Activated naive CD4-positive, alpha-beta T cell treated with anti-CD3 and anti-CD28 coated beads, Interleukin-2, amount 10 ng/mL, durations not matched to agents 7 days and 5 days (primary cell): ENCODE results near the gene MCMBP.
A peak's percentile ranks its signal among the peaks of the same experiment; 100 is the strongest.
"Not testable (repeated sequence)": the region's sequence is repeated elsewhere in the genome, so short reads cannot be mapped to it uniquely, and the experiment has no call there.

Experiments
- CTCF ChIA-PET: fragments of 350-600 bp; sonication (Branson Sonifier 250); formaldehyde crosslinking; loops from one replicate; lab custom pipeline; 2021; ENCODE audit warnings: antibody characterized with exemption; lab: Charles Lee
- DNase-seq: peaks from one replicate; pipeline ENCODE4 v3.0.0-alpha.2; 2020
- H3K27ac Mint-ChIP-seq: one replicate; pipeline ENCODE4 v1.8.0; 2021; ENCODE audit warnings: mild to moderate bottlenecking, moderate library complexity, mixed read lengths
- H3K27me3 Mint-ChIP-seq: one replicate; pipeline ENCODE4 v1.8.0; 2021; ENCODE audit warnings: mild to moderate bottlenecking, mixed read lengths
- H3K36me3 Mint-ChIP-seq: one replicate; pipeline ENCODE4 v1.8.0; 2021; ENCODE audit warnings: mixed read lengths
- H3K4me1 Mint-ChIP-seq: one replicate; pipeline ENCODE4 v1.8.0; 2021; ENCODE audit warnings: mixed read lengths
- H3K4me3 Mint-ChIP-seq: one replicate; pipeline ENCODE4 v1.8.0; 2021; ENCODE audit warnings: mild to moderate bottlenecking, moderate library complexity, mixed read lengths
- H3K9me3 Mint-ChIP-seq: one replicate; pipeline ENCODE4 v1.8.0; 2021; ENCODE audit warnings: mixed read lengths

MCMBP gene

GRCh38 chr10:119805702-119806230, 66.9 kb downstream of the MCMBP start:
- H3K4me1 Mint-ChIP-seq = peaks cover 3% of the 10 kb centered on the region
- no peaks in the 10 kb centered on the region for H3K36me3 Mint-ChIP-seq
- CTCF ChIA-PET = interaction anchor here (1.4 kb wide), 1 partner anchor 55 kb away, joined by 3 read pairs; no protein-coding TSS in a partner anchor
- no peak for DNase-seq
- H3K4me3 Mint-ChIP-seq = no peak overlapping the region
- no peak overlapping the region for H3K27ac Mint-ChIP-seq
- H3K9me3 Mint-ChIP-seq = no peaks in the 10 kb centered on the region
- no peaks in the 10 kb centered on the region for H3K27me3 Mint-ChIP-seq

- H3K27ac Mint-ChIP-seq = no peak overlapping the region
- H3K4me3 Mint-ChIP-seq = no peak overlapping the region
- DNase-seq = no peak
- H3K27me3 Mint-ChIP-seq = no peaks in the 10 kb centered on the region
- no peaks in the 10 kb centered on the region for H3K36me3 Mint-ChIP-seq
- CTCF ChIA-PET = interaction anchor here (1.5 to 1.6 kb wide), 2 partner anchors 53 to 116 kb away, joined by 4 to 6 read pairs; no protein-coding TSS in a partner anchor
- H3K9me3 Mint-ChIP-seq = no peaks in the 10 kb centered on the region
- H3K4me1 Mint-ChIP-seq = peaks cover 3% of the 10 kb centered on the region
Measured at GRCh38 chr10:119803264-119803663, 69.4 kb downstream of the MCMBP start.

DNA sequence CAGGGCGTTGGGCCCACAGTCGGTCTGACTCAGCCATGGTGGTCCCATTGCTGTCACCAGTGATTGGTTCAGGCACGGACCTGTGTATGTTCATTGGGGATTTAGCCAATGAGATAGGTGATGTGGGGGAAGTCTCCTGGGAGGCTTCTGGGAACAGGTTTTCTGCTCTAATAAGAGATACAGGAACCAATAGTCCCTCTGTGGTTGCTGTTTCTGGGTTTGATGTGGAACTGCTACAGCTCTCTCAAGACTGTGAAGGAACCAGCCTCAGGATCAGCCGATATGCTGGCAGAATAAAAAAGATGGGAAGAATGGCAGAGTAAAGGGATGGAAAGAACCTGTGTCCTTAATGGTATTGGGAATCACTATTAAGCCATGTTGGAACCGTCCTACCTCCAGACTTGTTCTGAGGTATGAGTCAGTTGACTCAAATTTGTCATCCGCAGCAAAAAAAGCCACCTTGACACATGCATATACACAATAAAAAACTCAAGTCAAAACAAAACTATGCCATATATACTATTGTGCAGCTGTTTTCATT, 70.6 kb downstream of the MCMBP start:
- no peak overlapping the region for H3K4me3 Mint-ChIP-seq
- H3K27ac Mint-ChIP-seq = peak overlapping the region; percentile 58
- H3K9me3 Mint-ChIP-seq = no peaks in the 10 kb centered on the region
- H3K4me1 Mint-ChIP-seq = no peaks in the 10 kb centered on the region
- no peak for DNase-seq
- peaks cover 3% of the 10 kb centered on the region for H3K36me3 Mint-ChIP-seq
- H3K27me3 Mint-ChIP-seq = no peaks in the 10 kb centered on the region
- CTCF ChIA-PET = interaction anchor here (0.7 kb wide), 1 partner anchor 73 kb away, joined by 3 read pairs; no protein-coding TSS in a partner anchor

DNA sequence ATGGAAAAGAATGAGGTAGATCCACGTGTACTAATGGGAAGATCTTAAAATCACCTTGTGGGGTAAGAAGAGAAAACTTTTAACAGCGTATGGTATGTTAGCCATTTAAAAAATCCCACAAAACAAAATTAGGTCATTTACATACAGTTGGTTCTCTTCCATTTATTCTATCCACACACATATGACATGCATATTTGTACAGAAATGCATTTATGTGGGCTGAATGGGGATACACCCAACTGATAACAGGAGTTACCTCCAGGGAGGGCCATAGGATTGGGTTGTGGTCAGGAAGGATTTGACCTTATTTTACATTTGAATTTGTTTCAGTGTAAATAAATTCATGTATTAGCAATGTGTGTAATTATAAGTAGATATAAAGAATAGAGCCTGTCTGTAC, 71.5 kb downstream of the MCMBP start:
- no peak overlapping the region for H3K27ac Mint-ChIP-seq
- no peak for DNase-seq
- no peaks in the 10 kb centered on the region for H3K4me1 Mint-ChIP-seq
- no peak overlapping the region for H3K4me3 Mint-ChIP-seq
- H3K27me3 Mint-ChIP-seq = no peaks in the 10 kb centered on the region
- H3K9me3 Mint-ChIP-seq = no peaks in the 10 kb centered on the region
- peaks cover 3% of the 10 kb centered on the region for H3K36me3 Mint-ChIP-seq
- CTCF ChIA-PET = no interaction called here

DNA sequence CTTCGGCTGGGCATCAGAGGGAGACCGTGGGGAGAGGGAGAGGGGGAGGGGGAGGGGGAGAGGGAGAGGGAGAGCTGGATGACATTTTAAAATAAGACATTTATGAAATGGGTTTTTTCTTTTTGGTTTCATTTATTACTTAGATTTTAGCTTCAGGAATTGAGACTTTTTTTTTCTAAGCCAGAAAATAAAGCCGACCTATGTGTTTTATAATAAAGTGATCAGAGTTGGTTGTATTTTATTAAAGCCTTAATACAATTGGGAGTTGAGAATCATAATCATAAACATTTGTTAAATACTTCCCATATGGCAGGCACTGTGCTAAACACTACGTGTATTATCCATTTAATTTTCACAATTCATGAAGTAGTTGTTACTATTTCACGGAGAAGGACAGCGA, 76.6 kb downstream of the MCMBP start:
- H3K27me3 Mint-ChIP-seq = no peaks in the 10 kb centered on the region
- H3K27ac Mint-ChIP-seq = no peak overlapping the region
- no peaks in the 10 kb centered on the region for H3K4me1 Mint-ChIP-seq
- H3K4me3 Mint-ChIP-seq = no peak overlapping the region
- no peaks in the 10 kb centered on the region for H3K9me3 Mint-ChIP-seq
- no peak for DNase-seq
- CTCF ChIA-PET = interaction anchor here (0.6 kb wide), 1 partner anchor 21 kb away, joined by 3 read pairs; no protein-coding TSS in a partner anchor
- H3K36me3 Mint-ChIP-seq = peaks cover 7% of the 10 kb centered on the region

DNA sequence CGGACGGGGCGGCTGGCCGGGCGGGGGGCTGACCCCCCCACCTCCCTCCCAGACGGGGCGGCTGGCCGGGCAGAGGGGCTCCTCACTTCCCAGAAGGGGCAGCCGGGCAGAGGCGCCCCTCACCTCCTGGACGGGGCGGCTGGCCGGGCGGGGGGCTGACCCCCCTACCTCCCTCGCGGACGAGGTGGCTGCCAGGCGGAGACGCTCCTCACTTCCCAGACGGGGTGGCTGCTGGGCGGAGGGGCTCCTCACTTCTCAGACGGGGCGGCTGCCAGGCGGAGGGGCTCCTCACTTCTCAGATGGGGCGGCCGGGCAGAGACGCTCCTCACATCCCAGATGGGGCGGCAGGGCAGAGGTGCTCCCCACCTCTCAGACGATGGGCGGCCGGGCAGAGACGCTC, 77.5 kb downstream of the MCMBP start:
- H3K36me3 Mint-ChIP-seq, DNase-seq, H3K27ac Mint-ChIP-seq, H3K9me3 Mint-ChIP-seq, H3K4me1 Mint-ChIP-seq, CTCF ChIA-PET, H3K27me3 Mint-ChIP-seq, H3K4me3 Mint-ChIP-seq: not testable (repeated sequence)

GRCh38 chr10:119786117-119786769, 86.4 kb downstream of the MCMBP start:
- no peak overlapping the region for H3K27ac Mint-ChIP-seq
- H3K4me3 Mint-ChIP-seq = no peak overlapping the region
- no peaks in the 10 kb centered on the region for H3K9me3 Mint-ChIP-seq

DNA sequence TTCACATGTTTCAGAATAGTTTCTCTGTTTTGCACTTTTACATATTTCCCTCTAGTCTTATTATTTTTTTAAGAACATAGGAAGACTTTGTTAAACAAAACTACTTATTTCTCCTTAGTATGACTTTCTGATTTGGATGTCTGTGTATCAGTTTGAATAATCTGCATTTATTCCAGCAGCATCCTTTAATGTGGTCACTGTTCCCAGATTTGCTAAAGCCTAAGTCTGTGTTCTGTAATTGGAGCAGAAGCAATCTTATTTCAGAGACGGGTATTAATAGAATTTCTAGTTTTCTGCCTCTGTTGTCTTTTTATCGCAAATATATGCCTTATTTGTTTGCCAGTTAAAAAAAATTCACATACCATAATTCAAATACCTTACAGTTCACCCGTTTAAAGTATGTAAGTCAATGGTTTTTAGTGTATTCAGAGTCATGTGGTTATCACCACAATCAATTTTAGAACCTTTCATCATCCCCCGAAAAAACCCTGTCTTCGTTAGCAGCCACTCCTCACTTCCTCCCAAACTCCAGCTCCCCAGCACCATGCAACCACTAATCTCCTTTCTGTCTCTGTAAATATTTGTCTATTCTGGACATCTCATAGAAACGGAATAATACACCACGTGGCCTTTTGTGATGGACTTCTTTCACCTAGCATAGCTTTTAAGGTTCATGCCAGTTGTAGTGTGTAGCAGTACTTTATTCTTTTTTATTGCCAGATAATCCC, 88.1 kb downstream of the MCMBP start:
- peaks cover 42% of the 10 kb centered on the region for H3K4me1 Mint-ChIP-seq
- no peaks in the 10 kb centered on the region for H3K9me3 Mint-ChIP-seq
- peak overlapping the region; percentile 3 for H3K27ac Mint-ChIP-seq
- no peak overlapping the region for H3K4me3 Mint-ChIP-seq
- CTCF ChIA-PET = interaction anchor here (1.0 kb wide), 2 partner anchors 10 to 34 kb away, joined by 3 read pairs; no protein-coding TSS in a partner anchor
- peak; percentile 26 for DNase-seq
- peaks cover 15% of the 10 kb centered on the region for H3K36me3 Mint-ChIP-seq
- peaks cover 3% of the 10 kb centered on the region for H3K27me3 Mint-ChIP-seq

More at GRCh38 chr10:119786117-119786769, 86.4 kb downstream of the MCMBP start:
- DNase-seq = no peak
- Mint-ChIP-seq H3K27me3 (peaks cover 3% of the 10 kb centered on the region), H3K4me1 (peaks cover 42% of the 10 kb centered on the region), H3K36me3 (peaks cover 13% of the 10 kb centered on the region)
- CTCF ChIA-PET = interaction anchor here (0.6 kb wide), 1 partner anchor 101 kb away, joined by 3 read pairs; no protein-coding TSS in a partner anchor

- Mint-ChIP-seq H3K9me3 (no peaks in the 10 kb centered on the region), H3K4me3 (no peak overlapping the region), H3K4me1 (peaks cover 42% of the 10 kb centered on the region), H3K27ac (no peak overlapping the region), H3K36me3 (peaks cover 15% of the 10 kb centered on the region), H3K27me3 (peaks cover 3% of the 10 kb centered on the region)
- CTCF ChIA-PET = interaction anchor here (1.0 to 1.1 kb wide), 2 partner anchors 9 to 96 kb away, joined by 3 read pairs; no protein-coding TSS in a partner anchor
- DNase-seq = no peak
Measured at GRCh38 chr10:119783665-119784027, 89.0 kb downstream of the MCMBP start.

DNA sequence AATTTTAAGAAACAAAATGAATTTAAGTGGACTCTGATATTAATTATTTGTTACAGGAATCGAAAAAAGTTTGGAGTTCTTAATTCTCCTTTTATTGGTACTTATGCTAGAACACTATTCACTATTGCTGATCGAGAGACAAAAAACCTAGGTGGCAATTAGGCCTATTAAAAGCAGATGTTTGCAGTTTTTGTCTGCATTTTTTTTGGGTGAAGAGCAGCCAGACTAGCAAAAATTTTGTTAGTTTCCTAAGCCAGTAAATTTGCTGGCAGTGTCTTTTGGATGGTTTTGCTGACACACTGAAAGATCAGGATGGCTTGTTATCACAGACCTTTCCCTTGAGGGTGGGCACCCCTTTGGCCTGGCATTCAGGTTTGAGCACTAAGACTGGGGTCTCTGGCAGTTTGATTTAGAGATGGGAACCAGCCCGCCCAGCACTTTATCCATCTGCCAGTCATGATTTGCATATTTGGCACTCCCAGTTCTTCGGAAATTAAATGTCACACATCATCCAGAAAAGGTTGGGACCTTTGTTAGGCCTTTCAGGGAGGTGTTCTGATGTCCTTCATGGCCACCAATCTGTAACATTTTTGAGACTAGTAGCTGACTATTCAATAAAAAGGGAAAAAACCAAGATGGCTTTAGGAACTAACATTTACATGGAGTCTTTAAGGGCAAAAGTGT, 89.5 kb downstream of the MCMBP start:
- CTCF ChIA-PET = interaction anchor here (1.1 kb wide), 2 partner anchors 34 to 96 kb away, joined by 3 read pairs; no protein-coding TSS in a partner anchor
- no peaks in the 10 kb centered on the region for H3K9me3 Mint-ChIP-seq

GRCh38 chr10:119781498-119781897, 91.1 kb downstream of the MCMBP start:
- peaks cover 13% of the 10 kb centered on the region for H3K36me3 Mint-ChIP-seq
- no peaks in the 10 kb centered on the region for H3K9me3 Mint-ChIP-seq
- no peak overlapping the region for H3K27ac Mint-ChIP-seq
- peaks cover 3% of the 10 kb centered on the region for H3K27me3 Mint-ChIP-seq
- no peak for DNase-seq
- CTCF ChIA-PET = interaction anchor here (1.6 kb wide), 1 partner anchor 31 kb away, joined by 4 read pairs; no protein-coding TSS in a partner anchor
- no peak overlapping the region for H3K4me3 Mint-ChIP-seq
- peaks cover 31% of the 10 kb centered on the region for H3K4me1 Mint-ChIP-seq

More for the DNA sequence above, 89.5 kb downstream of the MCMBP start:
- peaks cover 15% of the 10 kb centered on the region for H3K36me3 Mint-ChIP-seq
- H3K4me3 Mint-ChIP-seq = no peak overlapping the region
- H3K4me1 Mint-ChIP-seq = peaks cover 42% of the 10 kb centered on the region
- peaks cover 3% of the 10 kb centered on the region for H3K27me3 Mint-ChIP-seq
- DNase-seq = no peak
- no peak overlapping the region for H3K27ac Mint-ChIP-seq

- H3K27ac Mint-ChIP-seq = no peak overlapping the region
- CTCF ChIA-PET = interaction anchor here (1.6 kb wide), 1 partner anchor 31 kb away, joined by 4 read pairs; no protein-coding TSS in a partner anchor
- peaks cover 12% of the 10 kb centered on the region for H3K36me3 Mint-ChIP-seq
- no peak overlapping the region for H3K4me3 Mint-ChIP-seq
- H3K9me3 Mint-ChIP-seq = no peaks in the 10 kb centered on the region
- peaks cover 3% of the 10 kb centered on the region for H3K27me3 Mint-ChIP-seq
- peaks cover 27% of the 10 kb centered on the region for H3K4me1 Mint-ChIP-seq
- DNase-seq = no peak
Measured at GRCh38 chr10:119780879-119781480, 91.7 kb downstream of the MCMBP start.
